GM12801 (cell line): ENCODE results near the gene MACROD2.

Experiments
- CTCF ChIP-seq: IDR thresholded peaks from one replicate; pipeline ENCODE4 v1.5.1; 2011; ENCODE audit warnings: control low read depth; ENCODE audit not compliant: insufficient read length; ENCODE audit errors: extremely low read depth

MACROD2 gene

GRCh38 chr20:14193443-14193842, 198.1 kb downstream of the MACROD2 start:
- no peak for TF ChIP-seq CTCF

- TF ChIP-seq CTCF = no peak
Observed at GRCh38 chr20:14193885-14194284, 198.6 kb downstream of the MACROD2 start.

GRCh38 chr20:14197097-14197496, 201.8 kb downstream of the MACROD2 start:
- no peak for TF ChIP-seq CTCF

DNA sequence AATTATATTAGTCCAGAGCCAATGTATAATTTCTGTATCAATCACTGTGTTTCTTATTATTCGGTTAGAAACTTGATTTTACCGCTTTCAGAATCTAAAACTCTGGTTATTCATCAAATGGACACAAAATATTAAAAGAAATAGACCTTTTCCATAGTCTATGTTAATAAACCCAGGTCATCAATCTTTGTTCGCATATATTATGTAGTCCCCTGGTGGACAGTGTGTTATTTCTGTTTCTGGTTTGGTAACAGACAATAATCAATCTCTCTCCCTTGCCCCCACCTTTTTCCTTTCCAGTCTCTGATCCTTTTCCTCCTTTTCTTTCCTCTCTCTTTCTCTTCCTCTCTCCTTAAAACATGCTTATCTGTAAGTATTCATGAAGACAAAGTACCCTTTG, 203.1 kb downstream of the MACROD2 start:
- no peak for TF ChIP-seq CTCF

- no peak for TF ChIP-seq CTCF
Observed at GRCh38 chr20:14199111-14199510, 203.8 kb downstream of the MACROD2 start.

DNA sequence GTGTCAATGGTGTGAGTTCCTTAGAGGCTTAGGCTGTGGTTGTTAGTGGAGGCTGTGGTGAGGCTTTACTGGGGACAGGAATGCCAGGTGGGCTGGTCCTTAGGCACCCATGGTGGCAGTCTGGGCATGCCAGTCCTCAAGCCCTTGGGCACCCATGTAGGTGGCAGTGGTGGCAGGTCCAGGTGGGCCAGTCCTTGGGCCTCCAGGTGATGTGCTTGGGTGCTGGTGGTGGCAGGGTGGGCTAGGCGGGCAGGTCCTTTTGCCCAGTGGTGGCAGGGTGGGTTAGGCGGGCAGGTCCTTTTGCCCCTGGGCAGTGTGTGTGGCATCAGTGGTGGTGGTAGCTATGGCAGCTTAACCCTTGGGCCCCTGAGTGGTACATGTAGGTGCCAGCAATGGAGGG, 208.3 kb downstream of the MACROD2 start:
- no peak for TF ChIP-seq CTCF

GRCh38 chr20:14207591-14207990, 212.3 kb downstream of the MACROD2 start:
- no peak for TF ChIP-seq CTCF

GRCh38 chr20:14208956-14209355, 213.6 kb downstream of the MACROD2 start:
- no peak for TF ChIP-seq CTCF
